Coronary artery (tissue), 2 donors: ENCODE data around the gene PACSIN1.

Experiments
- DNase-seq: peaks from one replicate; pipeline ENCODE4 v3.0.0-alpha.2; 2017; ENCODE audit warnings: low spot score
- H3K27ac ChIP-seq, 2 donors: fragments of 200-600 bp; sonication (generic); one replicate each; pipeline ENCODE4 v1.5.1; 2016 to 2019
- H3K4me3 ChIP-seq: fragments of 200-600 bp; sonication (generic); 2 replicates; pipeline ENCODE4 v1.5.1; 2016; ENCODE audit warnings: mild to moderate bottlenecking, moderate library complexity
- CTCF ChIP-seq: fragments of 200-600 bp; sonication (generic); IDR thresholded peaks from one replicate; pipeline ENCODE4 v1.5.1; 2019; ENCODE audit warnings: antibody characterized with exemption

Gene PACSIN1

GRCh38 chr6:34558172-34558714 lies 92.4 kb downstream of the PACSIN1 start:
- TF ChIP-seq CTCF, result no peak
- H3K27ac ChIP-seq, result no peak overlapping the region
- H3K4me3 ChIP-seq, result no peak overlapping the region
- no peak for DNase-seq

GRCh38 chr6:34559651-34560365 lies 93.9 kb downstream of the PACSIN1 start:
- TF ChIP-seq CTCF, result no peak
- Histone ChIP-seq H3K27ac (no peak overlapping the region), H3K4me3 (no peak overlapping the region)
- no peak for DNase-seq

- no peak overlapping the region for H3K4me3 ChIP-seq
- no peak for TF ChIP-seq CTCF
- no peak for DNase-seq
- H3K27ac ChIP-seq, result no peak overlapping the region
Measured at GRCh38 chr6:34560366-34561226, 94.7 kb downstream of the PACSIN1 start.

- Histone ChIP-seq H3K4me3 (no peak overlapping the region), H3K27ac (no peak overlapping the region)
- no peak for DNase-seq
- no peak for TF ChIP-seq CTCF
Measured at GRCh38 chr6:34561227-34561530, 95.3 kb downstream of the PACSIN1 start.

GRCh38 chr6:34562350-34562749 lies 96.5 kb downstream of the PACSIN1 start:
- H3K4me3 ChIP-seq, result no peak overlapping the region
- no peak for TF ChIP-seq CTCF
- H3K27ac ChIP-seq, result no peak overlapping the region
- DNase-seq, result no peak

- Histone ChIP-seq H3K4me3 (no peak overlapping the region), H3K27ac (no peak overlapping the region)
- no peak for TF ChIP-seq CTCF
- no peak for DNase-seq
Measured at GRCh38 chr6:34562861-34563512, 97.1 kb downstream of the PACSIN1 start.
